ENCODE results near the gene GRIN2D.

DNA sequence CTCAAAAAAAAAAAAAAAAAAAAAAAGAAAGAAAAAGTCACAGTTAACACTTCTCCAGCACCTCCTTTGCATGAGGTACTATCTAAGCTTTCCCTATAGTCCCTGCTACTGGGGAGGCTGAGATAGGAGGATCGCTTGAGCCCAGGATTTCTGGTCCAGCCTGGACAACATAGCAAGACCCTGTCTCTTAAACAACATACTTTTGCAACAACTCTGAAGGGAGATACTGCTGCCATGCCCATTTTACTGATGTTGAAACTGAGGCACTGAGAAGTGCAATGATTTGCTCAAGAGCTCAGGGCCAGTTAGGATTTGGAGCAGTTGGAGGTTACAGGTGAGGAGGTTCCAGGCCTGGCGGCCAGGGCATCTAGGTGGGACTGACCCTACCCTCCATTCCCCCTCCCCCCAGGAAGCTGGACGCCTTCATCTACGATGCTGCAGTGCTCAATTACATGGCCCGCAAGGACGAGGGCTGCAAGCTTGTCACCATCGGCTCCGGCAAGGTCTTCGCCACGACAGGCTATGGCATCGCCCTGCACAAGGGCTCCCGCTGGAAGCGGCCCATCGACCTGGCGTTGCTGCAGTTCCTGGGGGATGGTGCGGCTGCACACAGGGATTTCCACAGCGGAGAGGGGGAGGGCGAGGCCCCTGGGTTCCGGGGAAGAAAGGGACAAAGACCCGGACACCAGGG is 48.0 kb downstream of the GRIN2D start:
- no peak for TF ChIP-seq POLR2A (IDR thresholded peaks at IDR 0.05)
- no peak for TF ChIP-seq CTCF (IDR thresholded peaks at IDR 0.05)
- no peak for TF ChIP-seq EP300 (IDR thresholded peaks at IDR 0.05)
